Measurements from ENCODE around the gene CACNG4.

Gene CACNG4

DNA sequence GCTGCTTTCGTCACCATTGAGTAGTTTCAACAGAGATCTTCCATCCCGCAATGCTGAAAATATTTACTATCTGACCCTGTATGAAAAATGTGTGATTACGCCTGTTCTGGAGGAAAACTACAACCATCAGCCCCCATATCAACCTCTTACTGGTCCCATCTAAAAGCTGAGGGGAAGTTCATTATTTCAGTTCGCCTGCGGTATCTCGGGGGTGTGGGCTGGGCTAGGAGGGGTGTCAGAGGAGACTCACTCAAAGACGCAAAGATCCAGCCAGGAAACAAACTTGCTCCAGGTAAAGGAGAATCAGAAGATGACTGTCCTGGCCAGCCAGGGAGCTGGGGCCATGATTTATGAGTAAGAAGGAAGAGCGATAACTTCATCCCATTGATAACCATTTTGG, 93.5 kb downstream of the CACNG4 start:
- no peak overlapping the region for H3K4me3 ChIP-seq (ENCODE audit: low read length)
- no peak overlapping the region for H3K27ac ChIP-seq (ENCODE audit: low read depth, low read length)
- H3K4me2 ChIP-seq (ENCODE audit: low read length) = no peak overlapping the region
- TF ChIP-seq EZH2phosphoT487 (IDR thresholded peaks at IDR 0.05; ENCODE audit: borderline replicate concordance, low read length) = no peak
- TF ChIP-seq, protein P1, sequence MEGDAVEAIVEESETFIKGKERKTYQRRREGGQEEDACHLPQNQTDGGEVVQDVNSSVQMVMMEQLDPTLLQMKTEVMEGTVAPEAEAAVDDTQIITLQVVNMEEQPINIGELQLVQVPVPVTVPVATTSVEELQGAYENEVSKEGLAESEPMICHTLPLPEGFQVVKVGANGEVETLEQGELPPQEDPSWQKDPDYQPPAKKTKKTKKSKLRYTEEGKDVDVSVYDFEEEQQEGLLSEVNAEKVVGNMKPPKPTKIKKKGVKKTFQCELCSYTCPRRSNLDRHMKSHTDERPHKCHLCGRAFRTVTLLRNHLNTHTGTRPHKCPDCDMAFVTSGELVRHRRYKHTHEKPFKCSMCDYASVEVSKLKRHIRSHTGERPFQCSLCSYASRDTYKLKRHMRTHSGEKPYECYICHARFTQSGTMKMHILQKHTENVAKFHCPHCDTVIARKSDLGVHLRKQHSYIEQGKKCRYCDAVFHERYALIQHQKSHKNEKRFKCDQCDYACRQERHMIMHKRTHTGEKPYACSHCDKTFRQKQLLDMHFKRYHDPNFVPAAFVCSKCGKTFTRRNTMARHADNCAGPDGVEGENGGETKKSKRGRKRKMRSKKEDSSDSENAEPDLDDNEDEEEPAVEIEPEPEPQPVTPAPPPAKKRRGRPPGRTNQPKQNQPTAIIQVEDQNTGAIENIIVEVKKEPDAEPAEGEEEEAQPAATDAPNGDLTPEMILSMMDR (IDR thresholded peaks at IDR 0.05; ENCODE audit: low read depth, low read length, poor library complexity, severe bottlenecking) = no peak
- no peaks in the 10 kb centered on the region for H3K9me3 ChIP-seq (ENCODE audit: control insufficient read depth, insufficient read depth, low read length)
- no peaks in the 10 kb centered on the region for H3F3A ChIP-seq (ENCODE audit: control insufficient read depth, insufficient read depth)
- no peaks in the 10 kb centered on the region for H3K9me2 ChIP-seq (replicated peaks; ENCODE audit: control insufficient read depth, low read length)
- H3K4me1 ChIP-seq (ENCODE audit: control insufficient read depth, low read length) = peaks cover 12% of the 10 kb centered on the region
- no peaks in the 10 kb centered on the region for H3K27me3 ChIP-seq (ENCODE audit: control insufficient read depth, low read length)
- H3K36me3 ChIP-seq (ENCODE audit: control insufficient read depth, low read length) = no peaks in the 10 kb centered on the region
- no peaks in the 10 kb centered on the region for H3K79me2 ChIP-seq (ENCODE audit: control insufficient read depth, low read length)
- no peaks in the 10 kb centered on the region for H4K20me1 ChIP-seq (ENCODE audit: control insufficient read depth, insufficient read depth, low read depth, low read length)

DNA sequence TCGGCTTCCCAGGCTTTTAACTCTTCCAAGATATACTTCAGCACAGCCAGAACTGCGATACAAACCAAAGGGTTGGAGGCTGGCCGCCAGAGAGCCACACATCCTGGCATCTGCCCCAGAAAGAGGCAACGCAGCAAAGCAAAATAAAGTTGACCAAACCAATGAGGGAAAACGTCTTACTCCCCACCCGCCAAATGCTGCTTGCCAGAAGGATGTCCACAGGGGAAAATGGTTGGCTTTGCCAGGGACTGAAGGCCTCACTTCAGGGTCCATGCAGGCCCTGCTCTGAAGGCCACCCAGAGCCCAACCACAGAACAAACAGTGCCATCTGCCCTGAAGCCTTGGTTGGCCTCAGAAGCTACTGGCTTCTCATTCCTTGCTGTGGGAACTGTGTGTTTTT, 94.9 kb downstream of the CACNG4 start:
- Histone ChIP-seq H3K9me3 (ENCODE audit: control insufficient read depth, insufficient read depth, low read length) (no peaks in the 10 kb centered on the region), H3F3A (ENCODE audit: control insufficient read depth, insufficient read depth) (no peaks in the 10 kb centered on the region), H3K27ac (ENCODE audit: low read depth, low read length) (no peak overlapping the region), H3K4me1 (ENCODE audit: control insufficient read depth, low read length) (peaks cover 12% of the 10 kb centered on the region), H4K20me1 (ENCODE audit: control insufficient read depth, insufficient read depth, low read depth, low read length) (no peaks in the 10 kb centered on the region), H3K27me3 (ENCODE audit: control insufficient read depth, low read length) (no peaks in the 10 kb centered on the region), H3K79me2 (ENCODE audit: control insufficient read depth, low read length) (no peaks in the 10 kb centered on the region), H3K4me3 (ENCODE audit: low read length) (no peak overlapping the region), H3K4me2 (ENCODE audit: low read length) (no peak overlapping the region), H3K36me3 (ENCODE audit: control insufficient read depth, low read length) (no peaks in the 10 kb centered on the region), H3K9me2 (replicated peaks; ENCODE audit: control insufficient read depth, low read length) (no peaks in the 10 kb centered on the region)
- TF ChIP-seq, protein P1 (IDR thresholded peaks at IDR 0.05; ENCODE audit: low read depth, low read length, poor library complexity, severe bottlenecking) = no peak
- TF ChIP-seq EZH2phosphoT487 (IDR thresholded peaks at IDR 0.05; ENCODE audit: borderline replicate concordance, low read length) = no peak

DNA sequence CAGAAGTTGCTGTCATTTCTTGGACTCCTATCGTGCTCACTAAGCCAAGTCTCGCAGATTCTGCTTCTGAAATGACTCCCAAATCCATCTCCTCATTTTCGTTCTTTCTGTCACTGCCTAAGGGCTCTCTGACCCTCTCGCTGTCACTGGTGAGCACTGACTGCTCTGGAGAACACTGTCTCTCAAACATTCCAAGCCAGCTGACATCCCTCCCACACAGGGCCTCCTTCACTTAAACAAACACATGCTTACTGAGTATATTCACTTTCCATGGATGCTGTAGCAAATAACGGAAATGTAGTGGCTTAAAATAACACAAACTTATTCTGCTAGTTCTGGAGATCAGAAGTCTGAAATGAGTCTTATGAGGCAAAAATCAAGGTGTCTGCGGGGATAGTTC, 98.6 kb downstream of the CACNG4 start:
- no peaks in the 10 kb centered on the region for H3K27me3 ChIP-seq (ENCODE audit: control insufficient read depth, low read length)
- H3K9me3 ChIP-seq (ENCODE audit: control insufficient read depth, insufficient read depth, low read length) = no peaks in the 10 kb centered on the region
- no peaks in the 10 kb centered on the region for H4K20me1 ChIP-seq (ENCODE audit: control insufficient read depth, insufficient read depth, low read depth, low read length)
- H3K27ac ChIP-seq (ENCODE audit: low read depth, low read length) = no peak overlapping the region
- H3K4me3 ChIP-seq (ENCODE audit: low read length) = no peak overlapping the region
- H3K79me2 ChIP-seq (ENCODE audit: control insufficient read depth, low read length) = no peaks in the 10 kb centered on the region
- H3K4me2 ChIP-seq (ENCODE audit: low read length) = no peak overlapping the region
- no peaks in the 10 kb centered on the region for H3K36me3 ChIP-seq (ENCODE audit: control insufficient read depth, low read length)
- H3F3A ChIP-seq (ENCODE audit: control insufficient read depth, insufficient read depth) = no peaks in the 10 kb centered on the region
- no peaks in the 10 kb centered on the region for H3K9me2 ChIP-seq (replicated peaks; ENCODE audit: control insufficient read depth, low read length)
- H3K4me1 ChIP-seq (ENCODE audit: control insufficient read depth, low read length) = no peaks in the 10 kb centered on the region
- TF ChIP-seq, protein P1 (IDR thresholded peaks at IDR 0.05; ENCODE audit: low read depth, low read length, poor library complexity, severe bottlenecking) = no peak
- TF ChIP-seq EZH2phosphoT487 (IDR thresholded peaks at IDR 0.05; ENCODE audit: borderline replicate concordance, low read length) = no peak

DNA sequence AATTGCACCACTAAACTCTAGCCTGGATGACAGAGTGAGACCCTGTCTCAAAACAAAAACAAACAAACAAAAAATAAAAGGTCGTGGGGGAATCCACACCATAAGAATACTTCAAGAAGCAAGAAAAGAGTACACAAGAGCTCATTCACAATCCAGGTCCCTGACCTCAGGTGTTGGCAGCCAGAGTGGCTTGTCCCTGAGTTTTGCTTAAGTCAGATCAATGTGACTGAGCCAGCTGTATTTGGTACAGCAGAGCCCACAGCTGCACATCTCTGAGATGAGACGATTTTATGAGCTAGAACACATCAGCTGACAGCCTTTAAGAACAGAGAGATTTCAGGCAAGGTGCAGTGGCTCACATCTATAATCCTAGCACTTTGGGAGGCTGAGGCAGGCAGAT, 102.2 kb downstream of the CACNG4 start:
- Histone ChIP-seq H4K20me1 (ENCODE audit: control insufficient read depth, insufficient read depth, low read depth, low read length) (no peaks in the 10 kb centered on the region), H3K4me1 (ENCODE audit: control insufficient read depth, low read length) (no peaks in the 10 kb centered on the region), H3K4me2 (ENCODE audit: low read length) (no peak overlapping the region), H3K27ac (ENCODE audit: low read depth, low read length) (no peak overlapping the region), H3K27me3 (ENCODE audit: control insufficient read depth, low read length) (no peaks in the 10 kb centered on the region), H3K4me3 (ENCODE audit: low read length) (no peak overlapping the region), H3K9me3 (ENCODE audit: control insufficient read depth, insufficient read depth, low read length) (no peaks in the 10 kb centered on the region), H3K36me3 (ENCODE audit: control insufficient read depth, low read length) (no peaks in the 10 kb centered on the region), H3K9me2 (replicated peaks; ENCODE audit: control insufficient read depth, low read length) (no peaks in the 10 kb centered on the region), H3K79me2 (ENCODE audit: control insufficient read depth, low read length) (no peaks in the 10 kb centered on the region), H3F3A (ENCODE audit: control insufficient read depth, insufficient read depth) (no peaks in the 10 kb centered on the region)
- TF ChIP-seq, protein P1 (IDR thresholded peaks at IDR 0.05; ENCODE audit: low read depth, low read length, poor library complexity, severe bottlenecking) = no peak
- no peak for TF ChIP-seq EZH2phosphoT487 (IDR thresholded peaks at IDR 0.05; ENCODE audit: borderline replicate concordance, low read length)
